IMR-90 (cell line): ENCODE results near the gene WDR46.

Source experiments
- CEBPB ChIP-seq: IDR thresholded peaks from 2 replicates; pipeline ENCODE4 v1.6.1; 2012; ENCODE audit warnings: low read depth, low read length, improper control_type of control experiment
- CHD1 ChIP-seq: IDR thresholded peaks from 2 replicates; pipeline ENCODE4 v1.6.1; 2012; ENCODE audit warnings: low read depth, low read length, improper control_type of control experiment
- CTCF ChIP-seq: conservative IDR thresholded peaks from 2 replicates; pipeline ENCODE4 v1.5.1; 2012; ENCODE audit warnings: mild to moderate bottlenecking, low read depth, low read length, improper control_type of control experiment
- FOS ChIP-seq: fragments of 150-350 bp; IDR thresholded peaks from 2 replicates; pipeline ENCODE4 v1.6.1; 2016; ENCODE audit warnings: low read depth, low read length
- MAFK ChIP-seq: IDR thresholded peaks from 2 replicates; pipeline ENCODE4 v1.6.1; 2012; ENCODE audit warnings: low read depth, low read length, improper control_type of control experiment
- MAZ ChIP-seq: IDR thresholded peaks from 2 replicates; pipeline ENCODE4 v1.6.1; 2012; ENCODE audit warnings: low read depth, mild to moderate bottlenecking, low read length, improper control_type of control experiment, moderate library complexity, borderline replicate concordance
- POLR2A ChIP-seq: IDR thresholded peaks from 2 replicates; pipeline ENCODE4 v1.6.1; 2012; ENCODE audit warnings: mild to moderate bottlenecking, low read depth, low read length
- RAD21 ChIP-seq: IDR thresholded peaks from 2 replicates; pipeline ENCODE4 v1.6.1; 2012; ENCODE audit warnings: low read length, improper control_type of control experiment
- RFX5 ChIP-seq: IDR thresholded peaks from 2 replicates; pipeline ENCODE4 v1.8.0; 2012; ENCODE audit warnings: low read depth, mild to moderate bottlenecking, low read length, moderate library complexity
- USF2 ChIP-seq: fragments of 150-350 bp; IDR thresholded peaks from 2 replicates; pipeline ENCODE4 v1.6.1; 2017; ENCODE audit warnings: mild to moderate bottlenecking, antibody characterized with exemption, low read length, low read depth

GRCh38 chr6:33314943-33315792, 26.1 kb upstream of the WDR46 start:
- no peak for TF ChIP-seq RFX5
- no peak for TF ChIP-seq MAFK
- TF ChIP-seq CTCF = no peak
- no peak for TF ChIP-seq POLR2A
- TF ChIP-seq USF2 = no peak
- no peak for TF ChIP-seq FOS
- no peak for TF ChIP-seq CEBPB
- TF ChIP-seq RAD21 = no peak
- TF ChIP-seq MAZ = no peak
- no peak for TF ChIP-seq CHD1
